Coronary artery (tissue), 2 donors: ENCODE results near the gene BUB1.
"Not testable (repeated sequence)": the region's sequence is repeated elsewhere in the genome, so short reads cannot be mapped to it uniquely, and the experiment has no call there.

Experiments
- DNase-seq: peaks from one replicate; pipeline ENCODE4 v3.0.0-alpha.2; 2017; ENCODE audit warnings: low spot score
- H3K27ac ChIP-seq, 2 donors: fragments of 200-600 bp; sonication (generic); one replicate each; pipeline ENCODE4 v1.5.1; 2016 to 2019
- H3K4me3 ChIP-seq: fragments of 200-600 bp; sonication (generic); 2 replicates; pipeline ENCODE4 v1.5.1; 2016; ENCODE audit warnings: mild to moderate bottlenecking, moderate library complexity
- CTCF ChIP-seq: fragments of 200-600 bp; sonication (generic); IDR thresholded peaks from one replicate; pipeline ENCODE4 v1.5.1; 2019; ENCODE audit warnings: antibody characterized with exemption

BUB1 gene

GRCh38 chr2:110688594-110689091, 10.8 kb upstream of the BUB1 start:
- no peak overlapping the region for H3K27ac ChIP-seq
- TF ChIP-seq CTCF: no peak
- H3K4me3 ChIP-seq: no peak overlapping the region
- no peak for DNase-seq

GRCh38 chr2:110687775-110688484, 10.1 kb upstream of the BUB1 start:
- DNase-seq, H3K27ac ChIP-seq: not testable (repeated sequence)

GRCh38 chr2:110682872-110683271, 5.0 kb upstream of the BUB1 start:
- H3K27ac ChIP-seq: no peak overlapping the region
- TF ChIP-seq CTCF: no peak
- DNase-seq: no peak
- H3K4me3 ChIP-seq: no peak overlapping the region

More at GRCh38 chr2:110687775-110688484, 10.1 kb upstream of the BUB1 start:
- H3K4me3 ChIP-seq: not testable (repeated sequence)

GRCh38 chr2:110682267-110682666, 4.4 kb upstream of the BUB1 start:
- TF ChIP-seq CTCF: no peak
- H3K4me3 ChIP-seq: no peak overlapping the region
- no peak for DNase-seq
- H3K27ac ChIP-seq: no peak overlapping the region

- no peak for TF ChIP-seq CTCF
- Histone ChIP-seq H3K27ac (no peak overlapping the region), H3K4me3 (no peak overlapping the region)
- DNase-seq: no peak
Measured at GRCh38 chr2:110680709-110681108, 2.8 kb upstream of the BUB1 start.

- TF ChIP-seq CTCF: no peak
- DNase-seq: no peak
- Histone ChIP-seq H3K27ac (peak overlapping the region in 1 of 2 donors; percentile 15), H3K4me3 (peak overlapping the region; percentile 83)
Measured at GRCh38 chr2:110679865-110680264, 2.0 kb upstream of the BUB1 start.

GRCh38 chr2:110679337-110679707, 1.5 kb upstream of the BUB1 start:
- DNase-seq: no peak
- TF ChIP-seq CTCF: no peak

More at GRCh38 chr2:110679337-110679707, 1.5 kb upstream of the BUB1 start:
- Histone ChIP-seq H3K27ac (peak overlapping the region; percentile 15 to 81), H3K4me3 (peak overlapping the region; percentile 83)
